Ovary (tissue), 9 donors: ENCODE data around the gene PNPLA2. TPM values are rescaled to one million over a fixed set of nuclear protein-coding genes. Genes with fewer than 3 reads are reported as not detected.
A peak's percentile ranks its signal among the peaks of the same experiment; 100 is the strongest.

Experiments used
- DNase-seq, 5 donors: peaks; one replicate each; pipeline ENCODE4 v3.0.0-alpha.2; 2019 to 2020
- H3K27ac ChIP-seq, 2 donors: fragments of 200-600 bp; one replicate each; pipeline versions ENCODE4 v1.5.1 to v1.8.0; 2019 to 2022
- H3K27me3 ChIP-seq: fragments of 200-600 bp; one replicate; pipeline ENCODE4 v1.8.0; 2022
- H3K36me3 ChIP-seq: fragments of 200-600 bp; sonication (generic); one replicate; pipeline ENCODE4 v1.5.1; 2019
- H3K4me1 ChIP-seq: one replicate; pipeline ENCODE4 v1.8.1; 2013; ENCODE audit warnings: mild to moderate bottlenecking, moderate library complexity; ENCODE audit not compliant: insufficient read depth
- H3K4me3 ChIP-seq: fragments of 200-600 bp; sonication (generic); one replicate; pipeline ENCODE4 v1.5.1; 2017
- H3K9me3 ChIP-seq, 2 donors: fragments of 200-600 bp in 1 of 2; sonication (generic) in 1 of 2; one replicate each; pipeline versions ENCODE4 v1.5.1 to v1.8.1; 2013 to 2019; ENCODE audit warnings: mild to moderate bottlenecking in 1 of 2, moderate library complexity in 1 of 2
- CTCF ChIP-seq, 3 donors: fragments of 450-650 bp in 2 of 3; fragments of 200-600 bp in 1 of 3; IDR thresholded peaks; one replicate each; pipeline versions ENCODE4 v1.5.1 to v1.8.0; 2016 to 2022; ENCODE audit warnings: antibody characterized with exemption in 3 of 3, mild to moderate bottlenecking in 1 of 3
- EP300 ChIP-seq: sonication (generic); formaldehyde crosslinking; IDR thresholded peaks from one replicate; pipeline ENCODE4 v1.6.1; 2017; ENCODE audit warnings: antibody characterized with exemption
- POLR2A ChIP-seq: fragments of 450-650 bp; IDR thresholded peaks from one replicate; pipeline ENCODE4 v1.6.1; 2017; ENCODE audit warnings: antibody characterized with exemption, mild to moderate bottlenecking, moderate library complexity
- WGBS, 3 donors: extraction: QIAGEN DNeasy Blood & Tissue Kit in 1 of 3; methylation state at CpG; one replicate each; pipeline versions ENCODE4 v1.1.5 to v1.1.7; 2013 to 2017; 5-methylcytosine and 5-hydroxymethylcytosine counted together
- intact Hi-C, 4 donors: fragments of 100-400 bp; cut with DNase I; formaldehyde crosslinking; loops; one replicate each; pipeline versions ENCODE4 v1.11.0 to v1.15.1; 2022 to 2023
- polyA plus RNA-seq, 2 donors: library from polyadenylated mRNA; stranded (reverse); fragments of 200-250 nt in 1 of 2; fragments of 350-450 nt in 1 of 2; fragmentation: Illumina TruSeq in 1 of 2; extraction: RNeasy Lipid Tissue Mini Kit (QIAGEN cat#74804) in 1 of 2; gene quantifications; one replicate each; pipeline ENCODE4 v1.2.3, GENCODE V29; 2013 to 2014
- total RNA-seq, 7 donors: library from RNA; depleted of rRNA in 2 of 7; stranded (reverse); fragments of >200 nt in 2 of 7; fragmentation: NEBNext Ultra II Directional in 3 of 7; extraction: Animal tissue kit (Norgen Biotek cat#: 25700) in 3 of 7; gene quantifications; one replicate each; pipeline versions ENCODE4 v1.1.0 to v1.2.4, GENCODE V29; 2016 to 2023
- donor health status: DM: no; HTN: no; CAD: no; lungs with moderate emphysema.
- donor health status: DM: no; HTN: no; CAD: no.
- donor health status: Bipolar disorder and iron deficiency.
- donor health status: DM: yes; HTN: yes; CAD: no.
- donor health status: DM: no; HTN: no; CAD: no.
- donor health status: DM: yes; HTN: yes; CAD: no.

The PNPLA2 gene
- total and polyA plus RNA-seq, 9 donors = 12.9 to 98.2 (median 83.0) TPM

- intact Hi-C loops = no loop called here
- Histone ChIP-seq H3K36me3 (no peaks in the 10 kb centered on the region), H3K4me3 (no peak overlapping the region), H3K4me1 (peaks cover 13% of the 10 kb centered on the region), H3K27ac (no peak overlapping the region), H3K9me3 (no peaks in the 10 kb centered on the region), H3K27me3 (no peaks in the 10 kb centered on the region)
- WGBS, 3 donors = 88 to 93% (median 93%) methylated on average over 13 of the region's 13 CpGs
- no peak for DNase-seq
- TF ChIP-seq POLR2A = no peak
- no peak for TF ChIP-seq EP300
- TF ChIP-seq CTCF (IDR thresholded peaks at IDR 0.05) = no peak
Observed at GRCh38 chr11:792873-793272, 25.8 kb upstream of the PNPLA2 start.

- no peaks in the 10 kb centered on the region for H3K9me3 ChIP-seq
- TF ChIP-seq POLR2A (no peak), EP300 (no peak), CTCF (IDR thresholded peaks at IDR 0.05) (no peak)
- H3K4me3 ChIP-seq = no peak overlapping the region
- H3K36me3 ChIP-seq = no peaks in the 10 kb centered on the region
- intact Hi-C loops = no loop called here
- peaks cover 13% of the 10 kb centered on the region for H3K4me1 ChIP-seq
- no peak overlapping the region for H3K27ac ChIP-seq
- DNase-seq = no peak
- no peaks in the 10 kb centered on the region for H3K27me3 ChIP-seq
- WGBS, 3 donors = 80 to 87% (median 84%) methylated on average over 7 of the region's 7 CpGs
Observed at GRCh38 chr11:793556-793955, 25.2 kb upstream of the PNPLA2 start.

DNA sequence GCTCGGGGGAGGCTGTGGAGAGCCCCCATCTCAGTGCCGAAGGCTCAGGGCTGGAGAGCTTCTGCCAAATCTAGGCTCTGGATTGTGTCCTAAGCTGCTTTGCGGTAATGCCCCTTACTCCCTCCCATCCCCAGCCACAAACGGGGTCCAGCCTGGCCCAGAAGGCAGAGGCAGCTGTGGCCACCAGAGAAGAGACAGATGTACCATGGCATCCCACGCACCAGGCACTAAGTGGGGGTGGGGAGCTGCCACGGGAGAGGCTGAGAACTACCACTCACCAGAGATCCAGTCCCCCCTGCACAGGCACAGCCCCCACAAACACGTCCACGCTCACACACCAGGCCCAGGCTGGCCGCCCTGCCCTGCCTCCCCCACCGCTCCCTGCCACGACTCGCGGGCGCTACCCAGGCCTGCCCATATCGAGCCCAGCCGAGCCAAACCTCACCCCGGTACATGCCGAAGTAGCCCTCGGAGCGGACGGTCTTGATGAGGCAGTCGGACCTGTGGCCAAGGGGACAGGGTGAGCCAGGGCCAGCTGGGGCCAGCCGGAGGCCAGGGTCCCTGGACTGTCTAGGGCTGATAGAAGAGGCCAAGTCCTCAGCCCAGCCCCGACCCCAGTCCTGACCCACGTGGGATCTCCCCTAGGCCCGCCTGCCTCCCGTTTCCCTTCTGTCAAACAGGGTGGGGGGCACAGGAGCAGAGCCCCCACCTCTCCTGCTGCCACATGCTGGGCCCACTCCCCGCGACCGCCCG lies 24.5 kb upstream of the PNPLA2 start:
- no peak for DNase-seq
- WGBS, 3 donors = 76 to 87% (median 76%) methylated on average over 28 to 31 of the region's 31 CpGs
- Histone ChIP-seq H3K4me1 (peaks cover 13% of the 10 kb centered on the region), H3K36me3 (no peaks in the 10 kb centered on the region), H3K9me3 (no peaks in the 10 kb centered on the region), H3K4me3 (no peak overlapping the region), H3K27me3 (no peaks in the 10 kb centered on the region), H3K27ac (no peak overlapping the region)
- TF ChIP-seq POLR2A (no peak), EP300 (no peak), CTCF (IDR thresholded peaks at IDR 0.05) (no peak)
- intact Hi-C loops = no loop called here

- H3K27me3 ChIP-seq = no peaks in the 10 kb centered on the region
- intact Hi-C loops = no loop called here
- TF ChIP-seq EP300 (no peak), POLR2A (no peak), CTCF (IDR thresholded peaks at IDR 0.05) (no peak)
- no peaks in the 10 kb centered on the region for H3K9me3 ChIP-seq
- H3K4me1 ChIP-seq = peaks cover 13% of the 10 kb centered on the region
- peak in 3 of 5 donors; percentile 56 to 62 (median 58) for DNase-seq
- H3K27ac ChIP-seq = peak overlapping the region; percentile 53 to 73
- H3K36me3 ChIP-seq = no peaks in the 10 kb centered on the region
- H3K4me3 ChIP-seq = peak overlapping the region; percentile 71
- 36 to 42% (median 40%) methylated on average over 36 to 38 of the region's 38 CpGs for WGBS, 3 donors
Observed at GRCh38 chr11:794766-795633, 23.7 kb upstream of the PNPLA2 start.
